IMR-90 (cell line): ENCODE data around the gene INCA1. TPM values are rescaled to one million over a fixed set of nuclear protein-coding genes. Genes with fewer than 3 reads are reported as not detected.

Experiments
- ATAC-seq: fragments of 200-7000 bp; cut with Tn5 transposase; 2 replicates; pipeline ENCODE4 v1.9.1; 2020; ENCODE audit warnings: low read depth, mild to moderate bottlenecking, moderate library complexity
- BruUV-seq: library from RNA; stranded (reverse); fragments of 400-500 nt; replicated peaks from 2 replicates; lab custom pipeline; 2021; lab: Mats Ljungman, UMichigan
- CTCF ChIA-PET: fragments of 300-600 bp; formaldehyde crosslinking; extraction: SDS; loops from one replicate; lab custom pipeline; 2021; ENCODE audit warnings: antibody characterized with exemption; lab: Yijun Ruan, JAX
- POLR2A ChIA-PET: fragments of 300-600 bp; sonication (Branson Sonifier 250); formaldehyde crosslinking; loops from one replicate; lab custom pipeline; 2022; ENCODE audit warnings: antibody characterized with exemption; ENCODE audit not compliant: unreplicated experiment; lab: Charles Lee
- DNase-seq: peaks from one replicate; pipeline ENCODE4 v3.0.0; 2013
- H2AFZ ChIP-seq: replicated peaks from 2 replicates; pipeline ENCODE3; 2013; ENCODE audit warnings: low read length, mild to moderate bottlenecking; ENCODE audit not compliant: poor library complexity
- H2AK5ac ChIP-seq: 2 replicates; pipeline ENCODE4 v1.6.1; 2013; ENCODE audit warnings: low read depth, low read length, inconsistent platforms
- H2AK9ac ChIP-seq: replicated peaks from 2 replicates; pipeline ENCODE3; 2013; ENCODE audit warnings: mild to moderate bottlenecking, low read depth, low read length, moderate library complexity; ENCODE audit not compliant: poor library complexity
- H2BK120ac ChIP-seq: 2 replicates; pipeline ENCODE4 v1.6.1; 2013; ENCODE audit warnings: low read depth, low read length, inconsistent platforms
- H2BK15ac ChIP-seq: 3 replicates; pipeline ENCODE4 v1.6.1; 2013; ENCODE audit warnings: low read depth, low read length, inconsistent platforms
- H2BK20ac ChIP-seq: 2 replicates; pipeline ENCODE4 v1.6.1; 2013; ENCODE audit warnings: low read depth, mild to moderate bottlenecking, inconsistent platforms, low read length, moderate library complexity
- H2BK5ac ChIP-seq: 2 replicates; pipeline ENCODE4 v1.6.1; 2013; ENCODE audit warnings: mild to moderate bottlenecking, low read depth, low read length, inconsistent platforms; ENCODE audit not compliant: poor library complexity, severe bottlenecking
- H3K14ac ChIP-seq: replicated peaks from 2 replicates; pipeline ENCODE4 v1.6.1; 2013; ENCODE audit warnings: low read depth, low read length, inconsistent platforms
- H3K18ac ChIP-seq: 2 replicates; pipeline ENCODE4 v1.6.1; 2013; ENCODE audit warnings: low read depth, low read length, control low read depth
- H3K23ac ChIP-seq: 2 replicates; pipeline ENCODE4 v1.6.1; 2013; ENCODE audit warnings: low read depth, low read length, inconsistent platforms
- H3K27ac ChIP-seq: 2 replicates; pipeline ENCODE4 v1.5.1; 2013; ENCODE audit warnings: mild to moderate bottlenecking, control low read depth, low read length; ENCODE audit not compliant: insufficient read depth
- H3K27me3 ChIP-seq: 2 replicates; pipeline ENCODE4 v1.6.1; 2013; ENCODE audit warnings: low read length; ENCODE audit not compliant: control insufficient read depth, insufficient read depth
- H3K36me3 ChIP-seq: 2 replicates; pipeline ENCODE4 v1.6.1; 2013; ENCODE audit warnings: low read length, mixed read lengths; ENCODE audit not compliant: control insufficient read depth, insufficient read depth
- H3K4ac ChIP-seq: 2 replicates; pipeline ENCODE4 v1.6.1; 2013; ENCODE audit warnings: low read depth, low read length, inconsistent platforms
- H3K4me1 ChIP-seq: 2 replicates; pipeline ENCODE4 v1.6.1; 2013; ENCODE audit warnings: low read length, mixed read lengths; ENCODE audit not compliant: control insufficient read depth, insufficient read depth
- H3K4me2 ChIP-seq: 2 replicates; pipeline ENCODE4 v1.6.1; 2013; ENCODE audit warnings: low read depth, mild to moderate bottlenecking, control low read depth, low read length, moderate library complexity
- H3K4me3 ChIP-seq: 2 replicates; pipeline ENCODE4 v1.5.1; 2013; ENCODE audit warnings: low read depth, mild to moderate bottlenecking, control low read depth, low read length, moderate library complexity; ENCODE audit not compliant: insufficient read depth
- H3K56ac ChIP-seq: 2 replicates; pipeline ENCODE4 v1.6.1; 2013; ENCODE audit warnings: low read length, inconsistent platforms; ENCODE audit not compliant: insufficient read depth; ENCODE audit errors: extremely low read depth
- H3K79me1 ChIP-seq, 2 experiments: 2 replicates each; pipeline ENCODE4 v1.6.1; 2013; ENCODE audit warnings: low read length in 2 of 2, inconsistent platforms in 1 of 2, low read depth in 1 of 2
- H3K9ac ChIP-seq: 2 replicates; pipeline ENCODE4 v1.6.1; 2013; ENCODE audit warnings: low read depth, low read length, control low read depth
- H3K9me1 ChIP-seq: 2 replicates; pipeline ENCODE4 v1.6.1; 2013; ENCODE audit warnings: low read length, inconsistent platforms; ENCODE audit not compliant: insufficient read depth
- H3K9me3 ChIP-seq: 2 replicates; pipeline ENCODE4 v1.6.1; 2013; ENCODE audit warnings: low read length; ENCODE audit not compliant: control insufficient read depth, insufficient read depth
- H4K20me1 ChIP-seq: 2 replicates; pipeline ENCODE4 v1.6.1; 2013; ENCODE audit warnings: low read length, inconsistent platforms; ENCODE audit not compliant: insufficient read depth
- H4K5ac ChIP-seq: 2 replicates; pipeline ENCODE4 v1.6.1; 2013; ENCODE audit warnings: mild to moderate bottlenecking, low read depth, low read length, control low read depth
- H4K8ac ChIP-seq, 2 experiments: 2 replicates each; pipeline ENCODE4 v1.6.1; 2013; ENCODE audit warnings: low read depth in 2 of 2, low read length in 2 of 2, control low read depth in 1 of 2, inconsistent platforms in 1 of 2
- H4K91ac ChIP-seq: 2 replicates; pipeline ENCODE4 v1.6.1; 2013; ENCODE audit warnings: low read depth, low read length, inconsistent platforms; ENCODE audit not compliant: insufficient read depth
- CEBPB ChIP-seq: IDR thresholded peaks from 2 replicates; pipeline ENCODE4 v1.6.1; 2012; ENCODE audit warnings: low read depth, low read length, improper control_type of control experiment
- CHD1 ChIP-seq: IDR thresholded peaks from 2 replicates; pipeline ENCODE4 v1.6.1; 2012; ENCODE audit warnings: low read depth, low read length, improper control_type of control experiment
- MAZ ChIP-seq: IDR thresholded peaks from 2 replicates; pipeline ENCODE4 v1.6.1; 2012; ENCODE audit warnings: low read depth, mild to moderate bottlenecking, low read length, improper control_type of control experiment, moderate library complexity, borderline replicate concordance
- NFE2L2 ChIP-seq: fragments of 150-350 bp; IDR thresholded peaks from 2 replicates; pipeline ENCODE4 v1.6.1; 2016; ENCODE audit warnings: low read depth, mild to moderate bottlenecking, low read length
- WGBS, 2 experiments: methylation state at CpG; one replicate each; pipeline versions ENCODE4 v1.1.5 to v1.1.7; 2013; ENCODE audit warnings: missing lambda C conversion rate in 2 of 2; ENCODE audit not compliant: insufficient read length in 1 of 2; ENCODE audit errors: extremely low coverage in 2 of 2; 5-methylcytosine and 5-hydroxymethylcytosine counted together
- dilution Hi-C: fragments of 300-500 bp; cut with HindIII; formaldehyde crosslinking; loops from one replicate; pipeline ENCODE4 v1.14.3; 2018; ENCODE audit warnings: low sequenced_read_pairs; ENCODE audit not compliant: unreplicated experiment
- in situ Hi-C: fragments of 300-500 bp; cut with MboI; formaldehyde crosslinking; loops from 3 replicates; pipeline ENCODE4 v1.14.3; 2019; ENCODE audit warnings: low sequenced_read_pairs, inconsistent platforms, mixed read lengths
- intact Hi-C: fragments of 100-400 bp; cut with micrococcal nuclease; formaldehyde crosslinking; loops from 2 replicates; pipeline ENCODE4 v1.10.0; 2022
- polyA plus RNA-seq, 3 experiments: library from polyadenylated mRNA; depleted of rRNA; stranded (reverse); fragments of >200 nt; gene quantifications; 2 replicates each; pipeline ENCODE4 v1.2.3, GENCODE V29; 2012; ENCODE audit warnings: low replicate concordance in 1 of 3
- total RNA-seq: library from RNA; depleted of rRNA; stranded (reverse); fragments of >200 nt; gene quantifications from 2 replicates; pipeline ENCODE4 v1.2.3, GENCODE V29; 2012
- TF ChIP-seq, protein P1 (sequence below): conservative IDR thresholded peaks from 2 replicates; pipeline ENCODE4 v1.5.1; 2012; ENCODE audit warnings: mild to moderate bottlenecking, low read depth, low read length, improper control_type of control experiment

The INCA1 gene
- total and polyA plus RNA-seq, 2 of the 4 experiments (the other 2 are of a cell fraction), result 0.18 to 0.51 TPM

DNA sequence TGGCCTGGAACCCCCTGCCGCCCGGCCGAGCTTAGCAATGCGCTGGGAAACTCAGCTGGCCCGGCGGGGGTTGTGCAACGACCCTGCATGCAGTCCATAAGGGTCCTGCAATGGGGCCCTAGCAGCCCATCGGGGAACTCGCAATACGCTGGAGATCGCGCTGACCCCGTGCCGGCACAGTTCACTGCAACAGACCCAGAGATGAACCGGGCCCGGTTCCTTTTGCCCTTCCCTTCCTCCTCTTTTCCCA lies 57.9 kb downstream of the INCA1 start:
- Histone ChIP-seq H3K36me3 (peaks cover 38% of the 10 kb centered on the region), H3K56ac (peak overlapping the region; percentile 74), H2AK9ac (peak overlapping the region; percentile 97), H4K20me1 (peaks cover 33% of the 10 kb centered on the region), H3K79me1 (peaks cover 21 to 56% of the 10 kb centered on the region in 2 experiments; a peak in 3 of 4 replicates), H2BK5ac (peak overlapping the region; percentile 47), H3K23ac (peak overlapping the region; percentile 99), H4K91ac (peak overlapping the region; percentile 51), H3K9me1 (peaks cover 10% of the 10 kb centered on the region), H2BK15ac (no peak overlapping the region), H3K9me3 (no peaks in the 10 kb centered on the region), H3K27me3 (no peaks in the 10 kb centered on the region), H3K4ac (peak overlapping the region; percentile 82), H3K14ac (peak overlapping the region; percentile 86), H4K8ac (peak overlapping the region; percentile 1 to 71; a peak in 2 of 4 replicates), H3K18ac (no peak overlapping the region), H3K4me2 (peak overlapping the region; percentile 94), H3K4me1 (peaks cover 9% of the 10 kb centered on the region), H4K5ac (no peak overlapping the region), H2BK120ac (no peak overlapping the region), H2AFZ (peak overlapping the region; percentile 89), H3K9ac (peak overlapping the region; percentile 81), H3K4me3 (peak overlapping the region; percentile 68), H3K27ac (peak overlapping the region; percentile 71), H2AK5ac (peak overlapping the region; percentile 81), H2BK20ac (no peak overlapping the region)
- TF ChIP-seq MAZ (no peak), CEBPB (peak; percentile 84), NFE2L2 (no peak), CHD1 (no peak)
- TF ChIP-seq, protein P1, sequence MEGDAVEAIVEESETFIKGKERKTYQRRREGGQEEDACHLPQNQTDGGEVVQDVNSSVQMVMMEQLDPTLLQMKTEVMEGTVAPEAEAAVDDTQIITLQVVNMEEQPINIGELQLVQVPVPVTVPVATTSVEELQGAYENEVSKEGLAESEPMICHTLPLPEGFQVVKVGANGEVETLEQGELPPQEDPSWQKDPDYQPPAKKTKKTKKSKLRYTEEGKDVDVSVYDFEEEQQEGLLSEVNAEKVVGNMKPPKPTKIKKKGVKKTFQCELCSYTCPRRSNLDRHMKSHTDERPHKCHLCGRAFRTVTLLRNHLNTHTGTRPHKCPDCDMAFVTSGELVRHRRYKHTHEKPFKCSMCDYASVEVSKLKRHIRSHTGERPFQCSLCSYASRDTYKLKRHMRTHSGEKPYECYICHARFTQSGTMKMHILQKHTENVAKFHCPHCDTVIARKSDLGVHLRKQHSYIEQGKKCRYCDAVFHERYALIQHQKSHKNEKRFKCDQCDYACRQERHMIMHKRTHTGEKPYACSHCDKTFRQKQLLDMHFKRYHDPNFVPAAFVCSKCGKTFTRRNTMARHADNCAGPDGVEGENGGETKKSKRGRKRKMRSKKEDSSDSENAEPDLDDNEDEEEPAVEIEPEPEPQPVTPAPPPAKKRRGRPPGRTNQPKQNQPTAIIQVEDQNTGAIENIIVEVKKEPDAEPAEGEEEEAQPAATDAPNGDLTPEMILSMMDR, result no peak
- in situ Hi-C loops, result no loop called here
- BruUV-seq, result no TSS peak
- WGBS, 2 experiments, result 4% methylated on average over 7 of the region's 16 CpGs; no CpG with 5 or more reads in 1 of the 2 experiments
- DNase-seq (no peak), ATAC-seq (no peak; the same call in 1 of the 2 replicates)
- intact Hi-C loops, result no loop called here
- POLR2A ChIA-PET, result interaction anchor here (0.9 to 2.0 kb wide), 2 partner anchors 27 to 31 kb away, joined by 3 to 14 read pairs; partner anchors contain the start of gene SPAG7
- dilution Hi-C loops, result no loop called here
- CTCF ChIA-PET, result interaction anchor here (0.5 to 1.6 kb wide), 2 partner anchors 28 to 41 kb away, joined by 3 read pairs; partner anchors contain the start of gene SPAG7
